CD14-positive monocyte (primary cell): ENCODE data around the gene CUL2. TPM values are rescaled to one million over a fixed set of nuclear protein-coding genes. Genes with fewer than 3 reads are reported as not detected.
"Not testable (repeated sequence)": the region's sequence is repeated elsewhere in the genome, so short reads cannot be mapped to it uniquely, and the experiment has no call there.

Experiments used
- DNase-seq, 3 donors: peaks; one replicate each; pipeline ENCODE4 v3.0.0-alpha.2; 2011 to 2022
- H2AFZ ChIP-seq: 2 replicates; pipeline ENCODE4 v1.6.0; 2012; ENCODE audit warnings: mild to moderate bottlenecking, low read depth, low read length, inconsistent platforms; ENCODE audit not compliant: insufficient read depth, poor library complexity, severe bottlenecking
- H3K27ac ChIP-seq, 2 donors: 1 replicate in 1 of 2; 2 replicates in 1 of 2; pipeline ENCODE4 v1.5.1; 2012 to 2013; ENCODE audit warnings: low read length in 2 of 2, control low read depth in 1 of 2, inconsistent platforms in 1 of 2, low read depth in 1 of 2, mild to moderate bottlenecking in 1 of 2
- H3K27me3 ChIP-seq, 2 donors: one replicate each; pipeline versions ENCODE4 v1.6.0 to v1.6.1; 2011 to 2013; ENCODE audit warnings: low read length in 2 of 2; ENCODE audit not compliant: control insufficient read depth in 2 of 2, insufficient read depth in 2 of 2
- H3K36me3 ChIP-seq, 2 donors: replicated peaks in 1 of 2; 1 replicate in 1 of 2; 2 replicates in 1 of 2; pipeline versions ENCODE4 v1.5.1 to v1.6.1; 2012 to 2013; ENCODE audit warnings: low read length in 2 of 2, control low read depth in 1 of 2, inconsistent platforms in 1 of 2, mild to moderate bottlenecking in 1 of 2; ENCODE audit not compliant: insufficient read depth in 2 of 2, control insufficient read depth in 1 of 2
- H3K4me1 ChIP-seq, 2 donors: 1 replicate in 1 of 2; 2 replicates in 1 of 2; pipeline versions ENCODE4 v1.5.1 to v1.6.1; 2012 to 2013; ENCODE audit warnings: low read length in 2 of 2, control low read depth in 1 of 2, inconsistent platforms in 1 of 2, mild to moderate bottlenecking in 1 of 2, moderate library complexity in 1 of 2; ENCODE audit not compliant: insufficient read depth in 2 of 2, control insufficient read depth in 1 of 2
- H3K4me2 ChIP-seq: replicated peaks from 2 replicates; pipeline ENCODE3; 2012; ENCODE audit warnings: low read length, moderate library complexity, mild to moderate bottlenecking; ENCODE audit not compliant: poor library complexity, severe bottlenecking; ENCODE audit errors: extremely low read depth
- H3K4me3 ChIP-seq, 3 experiments: fragments of 200-600 bp in 1 of 3; sonication (generic) in 1 of 3; replicated peaks in 1 of 3; 1 replicate in 2 of 3; 2 replicates in 1 of 3; pipeline ENCODE4 v1.5.1; 2011 to 2013; ENCODE audit warnings: low read length in 3 of 3, mild to moderate bottlenecking in 3 of 3, control low read depth in 2 of 3, low read depth in 2 of 3, inconsistent platforms in 1 of 3, moderate library complexity in 1 of 3
- H3K79me2 ChIP-seq: 2 replicates; pipeline ENCODE4 v1.6.0; 2012; ENCODE audit warnings: mild to moderate bottlenecking, control low read depth, inconsistent platforms, low read length, moderate library complexity; ENCODE audit not compliant: insufficient read depth
- H3K9ac ChIP-seq: 2 replicates; pipeline ENCODE4 v1.6.0; 2017; ENCODE audit warnings: low read length, mild to moderate bottlenecking; ENCODE audit not compliant: insufficient read depth, poor library complexity, severe bottlenecking
- H3K9me3 ChIP-seq, 2 donors: replicated peaks in 1 of 2; 1 replicate in 1 of 2; 2 replicates in 1 of 2; pipeline versions ENCODE4 v1.5.1 to v1.6.1; 2012 to 2013; ENCODE audit warnings: low read length in 2 of 2, control low read depth in 1 of 2; ENCODE audit not compliant: control insufficient read depth in 1 of 2, insufficient read depth in 1 of 2
- H4K20me1 ChIP-seq: 2 replicates; pipeline ENCODE4 v1.6.0; 2012; ENCODE audit warnings: mild to moderate bottlenecking, low read length, control low read depth, moderate library complexity; ENCODE audit not compliant: insufficient read depth
- H3K27ac Mint-ChIP-seq, 7 donors: one replicate each; pipeline ENCODE4 v1.8.0; 2020; ENCODE audit warnings: mild to moderate bottlenecking in 7 of 7, mixed read lengths in 7 of 7, moderate library complexity in 6 of 7, inconsistent platforms in 2 of 7
- H3K27me3 Mint-ChIP-seq, 3 donors: one replicate each; pipeline ENCODE4 v1.8.0; 2021 to 2022; ENCODE audit warnings: low read depth in 3 of 3, mild to moderate bottlenecking in 3 of 3, mixed read lengths in 3 of 3, moderate library complexity in 3 of 3, inconsistent platforms in 1 of 3
- H3K36me3 Mint-ChIP-seq, 2 donors: one replicate each; pipeline ENCODE4 v1.8.0; 2020; ENCODE audit warnings: mixed read lengths in 2 of 2, inconsistent platforms in 1 of 2, mild to moderate bottlenecking in 1 of 2
- H3K4me1 Mint-ChIP-seq: one replicate; pipeline ENCODE4 v1.8.0; 2020; ENCODE audit warnings: mild to moderate bottlenecking, mixed read lengths
- H3K4me3 Mint-ChIP-seq, 2 donors: one replicate each; pipeline ENCODE4 v1.8.0; 2020; ENCODE audit warnings: mild to moderate bottlenecking in 2 of 2, mixed read lengths in 2 of 2, moderate library complexity in 1 of 2
- H3K9me3 Mint-ChIP-seq, 7 donors: one replicate each; pipeline ENCODE4 v1.8.0; 2020 to 2022; ENCODE audit warnings: mixed read lengths in 7 of 7, mild to moderate bottlenecking in 6 of 7, moderate library complexity in 6 of 7, inconsistent platforms in 2 of 7
- WGBS: methylation state at CpG from one replicate; pipeline ENCODE4 v1.1.5; 2013; ENCODE audit warnings: missing lambda C conversion rate; ENCODE audit not compliant: insufficient coverage; 5-methylcytosine and 5-hydroxymethylcytosine counted together
- intact Hi-C, 2 donors: fragments of 100-400 bp; cut with micrococcal nuclease; formaldehyde crosslinking; loops; one replicate each; pipeline versions ENCODE4 v1.15.0 to v1.15.1; 2023
- polyA plus RNA-seq, 3 donors: library from polyadenylated mRNA; depleted of rRNA in 1 of 3; unstranded in 2 of 3; stranded (reverse) in 1 of 3; fragments of 300-500 nt in 2 of 3; fragments of >200 nt in 1 of 3; fragmentation: Illumina TruSeq in 2 of 3; gene quantifications; 1 replicate in 2 of 3; 2 replicates in 1 of 3; pipeline ENCODE4 v1.2.3, GENCODE V29; 2012 to 2021
- TF ChIP-seq, protein P1 (sequence below): fragments of 200-600 bp; IDR thresholded peaks from one replicate; pipeline ENCODE4 v1.8.0; 2022; ENCODE audit warnings: antibody characterized with exemption, mild to moderate bottlenecking

The CUL2 gene
- polyA plus RNA-seq, 3 donors: 10.2 to 22.8 (median 12.9) TPM

- H3K4me1 Mint-ChIP-seq: no peaks in the 10 kb centered on the region
- peaks cover 18 to 45% (median 40%) of the 10 kb centered on the region in 7 donors for H3K9me3 Mint-ChIP-seq
- Histone ChIP-seq H3K4me2 (no peak overlapping the region), H3K4me1 (no peaks in the 10 kb centered on the region), H3K9me3 (peaks cover 15 to 33% of the 10 kb centered on the region in 2 donors), H3K27me3 (no peaks in the 10 kb centered on the region), H3K4me3 (no peak overlapping the region), H3K9ac (no peak overlapping the region), H4K20me1 (no peaks in the 10 kb centered on the region), H3K36me3 (no peaks in the 10 kb centered on the region), H3K27ac (no peak overlapping the region), H2AFZ (no peak overlapping the region), H3K79me2 (no peaks in the 10 kb centered on the region)
- H3K36me3 Mint-ChIP-seq: no peaks in the 10 kb centered on the region
- H3K27ac Mint-ChIP-seq: no peak overlapping the region
- peaks cover 3 to 7% (median 3%) of the 10 kb centered on the region in 3 donors for H3K27me3 Mint-ChIP-seq
- 100% methylated on average over 1 of the region's 2 CpGs for WGBS
- no peak overlapping the region for H3K4me3 Mint-ChIP-seq
- intact Hi-C loops: no loop called here
- no peak for DNase-seq
- TF ChIP-seq, protein P1, sequence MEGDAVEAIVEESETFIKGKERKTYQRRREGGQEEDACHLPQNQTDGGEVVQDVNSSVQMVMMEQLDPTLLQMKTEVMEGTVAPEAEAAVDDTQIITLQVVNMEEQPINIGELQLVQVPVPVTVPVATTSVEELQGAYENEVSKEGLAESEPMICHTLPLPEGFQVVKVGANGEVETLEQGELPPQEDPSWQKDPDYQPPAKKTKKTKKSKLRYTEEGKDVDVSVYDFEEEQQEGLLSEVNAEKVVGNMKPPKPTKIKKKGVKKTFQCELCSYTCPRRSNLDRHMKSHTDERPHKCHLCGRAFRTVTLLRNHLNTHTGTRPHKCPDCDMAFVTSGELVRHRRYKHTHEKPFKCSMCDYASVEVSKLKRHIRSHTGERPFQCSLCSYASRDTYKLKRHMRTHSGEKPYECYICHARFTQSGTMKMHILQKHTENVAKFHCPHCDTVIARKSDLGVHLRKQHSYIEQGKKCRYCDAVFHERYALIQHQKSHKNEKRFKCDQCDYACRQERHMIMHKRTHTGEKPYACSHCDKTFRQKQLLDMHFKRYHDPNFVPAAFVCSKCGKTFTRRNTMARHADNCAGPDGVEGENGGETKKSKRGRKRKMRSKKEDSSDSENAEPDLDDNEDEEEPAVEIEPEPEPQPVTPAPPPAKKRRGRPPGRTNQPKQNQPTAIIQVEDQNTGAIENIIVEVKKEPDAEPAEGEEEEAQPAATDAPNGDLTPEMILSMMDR: no peak
Measured at GRCh38 chr10:34979938-34980337, 110.2 kb downstream of the CUL2 start.

GRCh38 chr10:34978080-34978479 lies 112.1 kb downstream of the CUL2 start:
- Histone ChIP-seq H2AFZ (no peak overlapping the region), H3K9me3 (peaks cover 17 to 38% of the 10 kb centered on the region in 2 donors), H3K36me3 (no peaks in the 10 kb centered on the region), H3K4me2 (no peak overlapping the region), H3K4me3 (no peak overlapping the region), H3K9ac (no peak overlapping the region), H4K20me1 (no peaks in the 10 kb centered on the region), H3K4me1 (no peaks in the 10 kb centered on the region), H3K27ac (no peak overlapping the region), H3K27me3 (no peaks in the 10 kb centered on the region), H3K79me2 (no peaks in the 10 kb centered on the region)
- intact Hi-C loops: no loop called here
- Mint-ChIP-seq H3K9me3 (peaks cover 24 to 49% (median 35%) of the 10 kb centered on the region in 7 donors), H3K36me3 (no peaks in the 10 kb centered on the region), H3K4me1 (no peaks in the 10 kb centered on the region), H3K27ac (no peak overlapping the region), H3K4me3 (no peak overlapping the region), H3K27me3 (peaks cover 3 to 7% (median 3%) of the 10 kb centered on the region in 3 donors)
- DNase-seq: no peak
- TF ChIP-seq, protein P1: no peak
- WGBS: 87% methylated on average over 7 of the region's 7 CpGs

GRCh38 chr10:34976380-34976910 lies 113.7 kb downstream of the CUL2 start:
- 92% methylated on average over 19 of the region's 29 CpGs for WGBS
- H3K4me1 ChIP-seq, H3K4me3 ChIP-seq, H3K27me3 ChIP-seq, H3K27me3 Mint-ChIP-seq, H3K9ac ChIP-seq, H4K20me1 ChIP-seq, intact Hi-C loops, H3K4me2 ChIP-seq, H3K27ac Mint-ChIP-seq, H3K4me3 Mint-ChIP-seq, H3K36me3 ChIP-seq, H2AFZ ChIP-seq, H3K4me1 Mint-ChIP-seq, DNase-seq, H3K27ac ChIP-seq, H3K79me2 ChIP-seq, H3K36me3 Mint-ChIP-seq: not testable (repeated sequence)
- peaks cover 17 to 38% of the 10 kb centered on the region in 2 donors for H3K9me3 ChIP-seq
- H3K9me3 Mint-ChIP-seq: peaks cover 24 to 55% (median 33%) of the 10 kb centered on the region in 7 donors
